Ovary (tissue), 9 donors: ENCODE results near the gene JADE1. TPM values are rescaled to one million over a fixed set of nuclear protein-coding genes. Genes with fewer than 3 reads are reported as not detected.

Experiments used
- DNase-seq, 5 donors: peaks; one replicate each; pipeline ENCODE4 v3.0.0-alpha.2; 2019 to 2020
- H3K27ac ChIP-seq, 2 donors: fragments of 200-600 bp; one replicate each; pipeline versions ENCODE4 v1.5.1 to v1.8.0; 2019 to 2022
- H3K27me3 ChIP-seq: fragments of 200-600 bp; one replicate; pipeline ENCODE4 v1.8.0; 2022
- H3K36me3 ChIP-seq: fragments of 200-600 bp; sonication (generic); one replicate; pipeline ENCODE4 v1.5.1; 2019
- H3K4me1 ChIP-seq: one replicate; pipeline ENCODE4 v1.8.1; 2013; ENCODE audit warnings: mild to moderate bottlenecking, moderate library complexity; ENCODE audit not compliant: insufficient read depth
- H3K4me3 ChIP-seq: fragments of 200-600 bp; sonication (generic); one replicate; pipeline ENCODE4 v1.5.1; 2017
- H3K9me3 ChIP-seq, 2 donors: fragments of 200-600 bp in 1 of 2; sonication (generic) in 1 of 2; one replicate each; pipeline versions ENCODE4 v1.5.1 to v1.8.1; 2013 to 2019; ENCODE audit warnings: mild to moderate bottlenecking in 1 of 2, moderate library complexity in 1 of 2
- CTCF ChIP-seq, 3 donors: fragments of 450-650 bp in 2 of 3; fragments of 200-600 bp in 1 of 3; IDR thresholded peaks; one replicate each; pipeline versions ENCODE4 v1.5.1 to v1.8.0; 2016 to 2022; ENCODE audit warnings: antibody characterized with exemption in 3 of 3, mild to moderate bottlenecking in 1 of 3
- EP300 ChIP-seq: sonication (generic); formaldehyde crosslinking; IDR thresholded peaks from one replicate; pipeline ENCODE4 v1.6.1; 2017; ENCODE audit warnings: antibody characterized with exemption
- POLR2A ChIP-seq: fragments of 450-650 bp; IDR thresholded peaks from one replicate; pipeline ENCODE4 v1.6.1; 2017; ENCODE audit warnings: antibody characterized with exemption, mild to moderate bottlenecking, moderate library complexity
- WGBS, 3 donors: extraction: QIAGEN DNeasy Blood & Tissue Kit in 1 of 3; methylation state at CpG; one replicate each; pipeline versions ENCODE4 v1.1.5 to v1.1.7; 2013 to 2017; 5-methylcytosine and 5-hydroxymethylcytosine counted together
- intact Hi-C, 4 donors: fragments of 100-400 bp; cut with DNase I; formaldehyde crosslinking; loops; one replicate each; pipeline versions ENCODE4 v1.11.0 to v1.15.1; 2022 to 2023
- polyA plus RNA-seq, 2 donors: library from polyadenylated mRNA; stranded (reverse); fragments of 200-250 nt in 1 of 2; fragments of 350-450 nt in 1 of 2; fragmentation: Illumina TruSeq in 1 of 2; extraction: RNeasy Lipid Tissue Mini Kit (QIAGEN cat#74804) in 1 of 2; gene quantifications; one replicate each; pipeline ENCODE4 v1.2.3, GENCODE V29; 2013 to 2014
- total RNA-seq, 7 donors: library from RNA; depleted of rRNA in 2 of 7; stranded (reverse); fragments of >200 nt in 2 of 7; fragmentation: NEBNext Ultra II Directional in 3 of 7; extraction: Animal tissue kit (Norgen Biotek cat#: 25700) in 3 of 7; gene quantifications; one replicate each; pipeline versions ENCODE4 v1.1.0 to v1.2.4, GENCODE V29; 2016 to 2023
- donor health status: DM: no; HTN: no; CAD: no; lungs with moderate emphysema.
- donor health status: DM: no; HTN: no; CAD: no.
- donor health status: Bipolar disorder and iron deficiency.
- donor health status: DM: yes; HTN: yes; CAD: no.
- donor health status: DM: no; HTN: no; CAD: no.
- donor health status: DM: yes; HTN: yes; CAD: no.

The JADE1 gene
- total and polyA plus RNA-seq, 9 donors, result 21.3 to 48.6 (median 34.9) TPM

- Histone ChIP-seq H3K4me3 (peak overlapping the region; percentile 87), H3K4me1 (no peaks in the 10 kb centered on the region), H3K27ac (peak overlapping the region; percentile 87 to 92), H3K27me3 (no peaks in the 10 kb centered on the region), H3K9me3 (no peaks in the 10 kb centered on the region), H3K36me3 (no peaks in the 10 kb centered on the region)
- DNase-seq, result peak; percentile 79 to 90 (median 80)
- 1% methylated on average over 83 to 123 of the region's 123 CpGs for WGBS, 3 donors
- TF ChIP-seq POLR2A (peak; percentile 70), EP300 (no peak), CTCF (IDR thresholded peaks at IDR 0.05) (peak in 1 of 3 donors; percentile 10)
- intact Hi-C loops, result loop anchor here in 3 of 4 donors (5.0 to 10.0 kb wide), 8 partner anchors 50 to 747 kb away; partner anchors contain the start of gene LARP1B (in 1 of the 3)
These were observed 2.3 kb downstream of the JADE1 start for GRCh38 chr4:128811571-128812441.

- Histone ChIP-seq H3K4me1 (no peaks in the 10 kb centered on the region), H3K27ac (peak overlapping the region; percentile 87 to 92), H3K9me3 (no peaks in the 10 kb centered on the region), H3K4me3 (peak overlapping the region; percentile 87), H3K27me3 (no peaks in the 10 kb centered on the region), H3K36me3 (no peaks in the 10 kb centered on the region)
- WGBS, 3 donors, result 0 to 1% (median 1%) methylated on average over 33 of the region's 33 CpGs
- peak in 1 of 5 donors; percentile 57 for DNase-seq
- intact Hi-C loops, result loop anchor here in 3 of 4 donors (5.0 to 10.0 kb wide), 8 partner anchors 50 to 748 kb away; partner anchors contain the start of gene LARP1B (in 1 of the 3)
- no peak for TF ChIP-seq CTCF (IDR thresholded peaks at IDR 0.05)
- TF ChIP-seq POLR2A, result no peak
- TF ChIP-seq EP300, result no peak
These were observed 3.1 kb downstream of the JADE1 start for GRCh38 chr4:128812442-128813235.

GRCh38 chr4:128813965-128814364 lies 4.5 kb downstream of the JADE1 start:
- no peak for TF ChIP-seq POLR2A
- TF ChIP-seq EP300, result no peak
- no peak for TF ChIP-seq CTCF (IDR thresholded peaks at IDR 0.05)
- Histone ChIP-seq H3K4me1 (peaks cover 1% of the 10 kb centered on the region), H3K4me3 (no peak overlapping the region), H3K36me3 (no peaks in the 10 kb centered on the region), H3K9me3 (no peaks in the 10 kb centered on the region), H3K27me3 (no peaks in the 10 kb centered on the region), H3K27ac (no peak overlapping the region)
- DNase-seq, result no peak
- intact Hi-C loops, result loop anchor here in 3 of 4 donors (5.0 to 10.0 kb wide), 8 partner anchors 48 to 749 kb away; partner anchors contain the start of gene LARP1B (in 1 of the 3)
- 96 to 97% (median 96%) methylated on average over 5 of the region's 5 CpGs for WGBS, 3 donors

GRCh38 chr4:128818442-128818841 lies 8.9 kb downstream of the JADE1 start:
- Histone ChIP-seq H3K27me3 (no peaks in the 10 kb centered on the region), H3K4me1 (peaks cover 4% of the 10 kb centered on the region), H3K36me3 (no peaks in the 10 kb centered on the region), H3K4me3 (no peak overlapping the region), H3K9me3 (no peaks in the 10 kb centered on the region), H3K27ac (no peak overlapping the region)
- whole genome bisulfite sequencing, 3 donors, result 96 to 98% (median 97%) methylated on average over 4 of the region's 4 CpGs
- no peak for DNase-seq
- TF ChIP-seq CTCF (IDR thresholded peaks at IDR 0.05) (no peak), POLR2A (no peak), EP300 (no peak)
- intact Hi-C loops, result loop anchor here in 2 of 4 donors (10.0 kb wide), 5 partner anchors 46 to 754 kb away; partner anchors contain the start of gene LARP1B (in 1 of the 2)
